H9 (cell line): Measurements from ENCODE around the gene SLCO3A1. TPM values are rescaled to one million over a fixed set of nuclear protein-coding genes. Genes with fewer than 3 reads are reported as not detected.

ENCODE experiments used
- DNase-seq: peaks from one replicate; pipeline ENCODE4 v3.0.0-alpha.2; 2017
- H2AFZ ChIP-seq: one replicate; pipeline ENCODE4 v1.6.1; 2013; ENCODE audit warnings: mild to moderate bottlenecking, low read length, control low read depth, moderate library complexity
- H2AK5ac ChIP-seq: 2 replicates; pipeline ENCODE4 v1.6.1; 2013; ENCODE audit warnings: low read length, control low read depth, mixed read lengths; ENCODE audit not compliant: insufficient read length
- H2BK120ac ChIP-seq: one replicate; pipeline ENCODE4 v1.6.1; 2013; ENCODE audit warnings: low read depth, mild to moderate bottlenecking, low read length, control low read depth, inconsistent platforms; ENCODE audit not compliant: poor library complexity, severe bottlenecking
- H2BK12ac ChIP-seq: 2 replicates; pipeline ENCODE4 v1.6.1; 2013; ENCODE audit warnings: low read length, control low read depth, mixed read lengths, low read depth; ENCODE audit not compliant: insufficient read length
- H2BK15ac ChIP-seq: 2 replicates; pipeline ENCODE4 v1.6.1; 2013; ENCODE audit warnings: low read depth, low read length, control low read depth
- H2BK20ac ChIP-seq: one replicate; pipeline ENCODE4 v1.6.1; 2013; ENCODE audit warnings: low read depth, mild to moderate bottlenecking, low read length, control low read depth, inconsistent platforms; ENCODE audit not compliant: poor library complexity, severe bottlenecking
- H2BK5ac ChIP-seq: 2 replicates; pipeline ENCODE4 v1.6.1; 2013; ENCODE audit warnings: low read length, control low read depth, mixed read lengths; ENCODE audit not compliant: insufficient read length
- H3K14ac ChIP-seq: 2 replicates; pipeline ENCODE4 v1.6.1; 2013; ENCODE audit warnings: low read length, control low read depth; ENCODE audit not compliant: insufficient read depth
- H3K18ac ChIP-seq: 2 replicates; pipeline ENCODE4 v1.6.1; 2013; ENCODE audit warnings: low read depth, mild to moderate bottlenecking, mixed read lengths, low read length, control low read depth; ENCODE audit not compliant: insufficient read length
- H3K23ac ChIP-seq: 2 replicates; pipeline ENCODE4 v1.6.1; 2013; ENCODE audit warnings: low read length, control low read depth, mixed read lengths, low read depth; ENCODE audit not compliant: insufficient read length
- H3K23me2 ChIP-seq: 2 replicates; pipeline ENCODE4 v1.6.1; 2013; ENCODE audit warnings: low read depth, mild to moderate bottlenecking, mixed read lengths, low read length, control low read depth; ENCODE audit not compliant: insufficient read length, poor library complexity, severe bottlenecking
- H3K27ac ChIP-seq: 2 replicates; pipeline ENCODE4 v1.5.1; 2013; ENCODE audit warnings: low read length, control low read depth, mixed read lengths, low read depth; ENCODE audit not compliant: insufficient read length
- H3K27me3 ChIP-seq: 2 replicates; pipeline ENCODE4 v1.6.1; 2013; ENCODE audit warnings: low read length, control low read depth, inconsistent platforms; ENCODE audit not compliant: insufficient read depth
- H3K4ac ChIP-seq: 2 replicates; pipeline ENCODE4 v1.6.1; 2013; ENCODE audit warnings: low read depth, mild to moderate bottlenecking, control low read depth, inconsistent platforms, low read length, moderate library complexity
- H3K4me1 ChIP-seq: 2 replicates; pipeline ENCODE4 v1.6.1; 2013; ENCODE audit warnings: low read length, control low read depth, inconsistent platforms; ENCODE audit not compliant: insufficient read depth
- H3K4me2 ChIP-seq: 2 replicates; pipeline ENCODE4 v1.6.1; 2013; ENCODE audit warnings: low read length, control low read depth, mixed read lengths; ENCODE audit not compliant: insufficient read length, insufficient read depth
- H3K56ac ChIP-seq: 2 replicates; pipeline ENCODE4 v1.6.1; 2013; ENCODE audit warnings: low read depth, mild to moderate bottlenecking, mixed read lengths, low read length, control low read depth; ENCODE audit not compliant: insufficient read length
- H3K79me1 ChIP-seq: 2 replicates; pipeline ENCODE4 v1.6.1; 2013; ENCODE audit warnings: low read depth, mild to moderate bottlenecking, moderate library complexity, low read length, control low read depth, inconsistent platforms; ENCODE audit not compliant: insufficient read depth, poor library complexity, severe bottlenecking
- H3K79me2 ChIP-seq: 2 replicates; pipeline ENCODE4 v1.6.1; 2013; ENCODE audit warnings: low read length, control low read depth, inconsistent platforms; ENCODE audit not compliant: insufficient read depth
- H3K9ac ChIP-seq: 2 replicates; pipeline ENCODE4 v1.6.1; 2013; ENCODE audit warnings: low read length, control low read depth, mixed read lengths; ENCODE audit not compliant: insufficient read length; ENCODE audit errors: extremely low read depth
- H3K9me3 ChIP-seq: one replicate; pipeline ENCODE4 v1.6.1; 2013; ENCODE audit warnings: low read depth, low read length, inconsistent platforms; ENCODE audit not compliant: control insufficient read depth
- H3T11ph ChIP-seq: one replicate; pipeline ENCODE4 v1.6.1; 2013; ENCODE audit warnings: mild to moderate bottlenecking, low read length, control low read depth, inconsistent platforms
- H4K20me1 ChIP-seq: one replicate; pipeline ENCODE4 v1.6.1; 2013; ENCODE audit not compliant: control insufficient read depth, insufficient read length, insufficient read depth
- H4K5ac ChIP-seq: 2 replicates; pipeline ENCODE4 v1.6.1; 2013; ENCODE audit warnings: low read depth, mild to moderate bottlenecking, mixed read lengths, low read length, control low read depth; ENCODE audit not compliant: insufficient read length
- H4K8ac ChIP-seq: replicated peaks from 2 replicates; pipeline ENCODE4 v1.6.1; 2013; ENCODE audit warnings: low read length, control low read depth, mixed read lengths, low read depth; ENCODE audit not compliant: insufficient read length
- H4K91ac ChIP-seq: 2 replicates; pipeline ENCODE4 v1.6.1; 2013; ENCODE audit warnings: low read depth, mild to moderate bottlenecking, moderate library complexity, mixed read lengths, low read length, control low read depth; ENCODE audit not compliant: insufficient read length
- H3K27ac Mint-ChIP-seq, 3 experiments: 2 replicates in 2 of 3; 3 replicates in 1 of 3; pipeline ENCODE4 v1.8.0; 2020 to 2021; ENCODE audit warnings: mixed read lengths in 3 of 3, mild to moderate bottlenecking in 1 of 3, moderate library complexity in 1 of 3
- H3K27me3 Mint-ChIP-seq: 2 replicates; pipeline ENCODE4 v1.8.0; 2021; ENCODE audit warnings: low read depth, mild to moderate bottlenecking, moderate library complexity, mixed read lengths
- H3K36me3 Mint-ChIP-seq, 3 experiments: 2 replicates in 2 of 3; 3 replicates in 1 of 3; pipeline ENCODE4 v1.8.0; 2020 to 2021; ENCODE audit warnings: low read depth in 3 of 3, mixed read lengths in 3 of 3; ENCODE audit not compliant: insufficient read depth in 1 of 3
- H3K4me1 Mint-ChIP-seq, 2 experiments: 2 replicates each; pipeline ENCODE4 v1.8.0; 2020; ENCODE audit warnings: mixed read lengths in 2 of 2
- H3K4me3 Mint-ChIP-seq, 2 experiments: 2 replicates in 1 of 2; 3 replicates in 1 of 2; pipeline ENCODE4 v1.8.0; 2020 to 2021; ENCODE audit warnings: mild to moderate bottlenecking in 2 of 2, mixed read lengths in 2 of 2, moderate library complexity in 1 of 2
- H3K9me3 Mint-ChIP-seq, 2 experiments: 2 replicates in 1 of 2; 3 replicates in 1 of 2; pipeline ENCODE4 v1.8.0; 2020; ENCODE audit warnings: mild to moderate bottlenecking in 2 of 2, mixed read lengths in 2 of 2, moderate library complexity in 1 of 2
- CTCF ChIP-seq: fragments of 200-600 bp; sonication (generic); conservative IDR thresholded peaks from 3 replicates; pipeline ENCODE4 v1.8.0; 2021; ENCODE audit warnings: antibody characterized with exemption, mild to moderate bottlenecking
- WGBS: extraction: QIAGEN DNeasy Blood & Tissue Kit; methylation state at CpG from one replicate; pipeline ENCODE4 v1.1.7; 2013; ENCODE audit warnings: missing lambda C conversion rate, low lambda C conversion rate, mixed read lengths; ENCODE audit not compliant: insufficient read length; ENCODE audit errors: extremely low coverage; 5-methylcytosine and 5-hydroxymethylcytosine counted together
- total RNA-seq: library from RNA; stranded (reverse); gene quantifications from 2 replicates; pipeline ENCODE4 v1.2.1, GENCODE V29; 2021

The SLCO3A1 gene
- total RNA-seq, 1 experiment from 2014 or later = 9.4 TPM

GRCh38 chr15:92048739-92049138 is 195.2 kb downstream of the SLCO3A1 start:
- no peaks in the 10 kb centered on the region for H3K4me1 ChIP-seq
- no peaks in the 10 kb centered on the region for H3K9me3 ChIP-seq
- no peak overlapping the region for H2AFZ ChIP-seq
- H3K14ac ChIP-seq = no peak overlapping the region
- no peak overlapping the region for H3K4ac ChIP-seq
- DNase-seq = no peak
- no CpG with 5 or more reads among the region's 7 CpGs for WGBS
- no peaks in the 10 kb centered on the region for H3K79me2 ChIP-seq
- no peak overlapping the region for H2BK15ac ChIP-seq
- H2BK20ac ChIP-seq = no peak overlapping the region
- H3K27me3 Mint-ChIP-seq = peaks cover 4% of the 10 kb centered on the region
- no peaks in the 10 kb centered on the region for H3K9me3 Mint-ChIP-seq
- H4K5ac ChIP-seq = no peak overlapping the region
- no peak overlapping the region for H4K91ac ChIP-seq
- H3K27ac Mint-ChIP-seq = 0 out of 7 replicates have a peak overlapping the region, but pooled peaks of 1 of the 3 experiments have one; percentile 24
- no peak overlapping the region for H2BK12ac ChIP-seq
- no peak overlapping the region for H3K56ac ChIP-seq
- H3K4me2 ChIP-seq = no peak overlapping the region
- TF ChIP-seq CTCF = no peak
- 0 out of 4 replicates have a peak, but pooled peaks cover 0 to 2% of the 10 kb centered on the region in 2 experiments for H3K4me1 Mint-ChIP-seq
- H4K8ac ChIP-seq = no peak overlapping the region
- no peaks in the 10 kb centered on the region for H3K23me2 ChIP-seq
- H3K36me3 Mint-ChIP-seq = no peaks in the 10 kb centered on the region
- no peak overlapping the region for H3K4me3 Mint-ChIP-seq
- H2BK120ac ChIP-seq = no peak overlapping the region
- H4K20me1 ChIP-seq = no peaks in the 10 kb centered on the region
- no peak overlapping the region for H3K23ac ChIP-seq
- H3K79me1 ChIP-seq = no peaks in the 10 kb centered on the region
- H2BK5ac ChIP-seq = no peak overlapping the region
- no peak overlapping the region for H2AK5ac ChIP-seq
- H3K27me3 ChIP-seq = no peaks in the 10 kb centered on the region
- no peak overlapping the region for H3K27ac ChIP-seq
- H3K9ac ChIP-seq = no peak overlapping the region
- H3K18ac ChIP-seq = no peak overlapping the region
- no peak overlapping the region for H3T11ph ChIP-seq
